Erythroblast (primary cell): ENCODE results near the gene CFAP119.

ENCODE experiments used
- DNase-seq, 2 experiments: peaks; one replicate each; lab custom pipeline; 2025; lab: John Stamatoyannopoulos, UW
- GATA1 ChIP-seq: IDR thresholded peaks from 2 replicates; pipeline ENCODE4 v1.6.1; 2011; ENCODE audit warnings: low read depth, mild to moderate bottlenecking, control low read depth, low read length, moderate library complexity
- POLR2A ChIP-seq: IDR thresholded peaks from 2 replicates; pipeline ENCODE4 v1.6.1; 2011; ENCODE audit warnings: mild to moderate bottlenecking, low read length

Gene CFAP119

DNA sequence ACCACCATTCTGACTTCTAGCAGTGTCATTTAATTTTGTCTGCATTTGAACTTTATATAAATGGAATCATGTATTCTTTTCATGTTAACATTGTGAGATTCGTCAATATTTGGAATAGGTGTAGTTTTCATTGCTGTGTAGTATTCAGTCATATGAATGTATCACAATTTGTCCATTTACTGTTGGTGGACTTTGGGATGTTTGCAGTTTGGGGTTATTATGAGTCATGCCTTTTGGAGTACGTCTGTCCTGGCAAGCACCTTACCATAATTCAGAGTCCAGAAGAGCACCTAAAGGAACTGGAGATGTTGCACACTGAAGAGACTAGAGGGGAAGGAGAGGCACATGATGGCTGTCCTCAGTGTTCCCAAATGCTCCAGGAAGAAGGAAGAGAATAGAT, 16.8 kb downstream of the CFAP119 start:
- TF ChIP-seq POLR2A (no peak), GATA1 (no peak)
- DNase-seq, result no peak

DNA sequence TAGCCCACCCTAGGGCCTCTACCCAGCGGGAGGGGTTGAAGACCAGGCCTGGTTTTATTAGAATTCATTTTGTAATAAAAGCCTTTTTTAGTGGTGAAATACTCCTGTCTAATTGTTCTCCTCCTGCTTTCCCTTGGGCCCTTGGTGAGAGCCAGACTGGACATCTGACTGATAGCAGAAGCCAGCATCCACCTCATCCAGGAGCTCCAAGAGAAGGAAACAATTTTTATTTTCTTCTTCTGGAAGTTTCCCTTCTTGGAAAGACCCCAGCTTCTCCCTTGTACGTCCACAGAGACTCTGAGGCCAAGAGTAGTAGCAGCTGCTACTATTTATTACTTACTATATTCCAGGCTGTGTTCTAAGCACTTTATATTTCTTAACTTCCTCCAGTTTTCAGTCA, 17.7 kb downstream of the CFAP119 start:
- DNase-seq, result no peak
- TF ChIP-seq GATA1, result no peak
- no peak for TF ChIP-seq POLR2A

DNA sequence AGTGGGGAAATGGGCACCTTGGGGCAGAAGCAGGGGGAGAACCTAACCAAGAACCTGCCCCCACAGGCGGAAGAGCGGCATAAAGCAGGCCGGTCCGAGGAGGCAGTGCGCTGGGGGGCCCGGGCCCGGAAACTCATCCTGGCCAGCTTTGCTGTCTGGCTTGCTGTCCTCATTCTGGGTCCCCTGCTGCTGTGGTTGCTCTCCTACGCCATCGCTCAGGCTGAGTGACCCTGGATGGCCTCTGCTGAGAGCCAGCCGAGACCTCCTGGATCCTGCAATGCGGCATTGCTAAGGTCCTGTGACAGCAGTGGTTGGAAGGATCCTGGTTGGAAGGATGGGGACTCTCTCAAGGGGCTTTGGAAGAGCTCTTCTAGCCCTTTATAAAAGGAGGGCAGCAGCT, 18.1 kb downstream of the CFAP119 start:
- TF ChIP-seq GATA1, result no peak
- DNase-seq, result no peak

DNA sequence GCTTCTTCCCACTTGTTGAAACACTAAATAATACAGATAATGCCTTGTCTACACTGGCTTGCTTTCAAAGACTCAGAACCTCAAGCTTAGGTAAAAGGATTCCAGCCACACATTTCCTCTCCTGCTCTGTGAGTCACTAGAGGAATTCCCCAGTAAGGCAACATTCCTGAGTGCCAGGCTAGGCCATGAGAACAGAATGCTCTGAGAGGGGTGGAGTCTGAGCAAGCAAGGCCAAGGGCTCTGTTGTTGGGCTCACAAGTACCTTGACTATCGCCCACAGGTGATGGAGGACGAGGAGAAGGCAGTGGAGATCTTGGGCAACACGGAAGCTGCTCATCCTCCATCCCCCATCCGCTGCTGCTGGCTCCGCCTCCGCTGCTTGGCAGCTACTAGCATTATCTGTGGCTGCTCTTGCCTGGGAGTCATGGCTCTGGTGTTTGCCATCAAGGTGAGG, 20.4 kb downstream of the CFAP119 start:
- DNase-seq, result no peak
- TF ChIP-seq POLR2A, result no peak
- TF ChIP-seq GATA1, result no peak

DNA sequence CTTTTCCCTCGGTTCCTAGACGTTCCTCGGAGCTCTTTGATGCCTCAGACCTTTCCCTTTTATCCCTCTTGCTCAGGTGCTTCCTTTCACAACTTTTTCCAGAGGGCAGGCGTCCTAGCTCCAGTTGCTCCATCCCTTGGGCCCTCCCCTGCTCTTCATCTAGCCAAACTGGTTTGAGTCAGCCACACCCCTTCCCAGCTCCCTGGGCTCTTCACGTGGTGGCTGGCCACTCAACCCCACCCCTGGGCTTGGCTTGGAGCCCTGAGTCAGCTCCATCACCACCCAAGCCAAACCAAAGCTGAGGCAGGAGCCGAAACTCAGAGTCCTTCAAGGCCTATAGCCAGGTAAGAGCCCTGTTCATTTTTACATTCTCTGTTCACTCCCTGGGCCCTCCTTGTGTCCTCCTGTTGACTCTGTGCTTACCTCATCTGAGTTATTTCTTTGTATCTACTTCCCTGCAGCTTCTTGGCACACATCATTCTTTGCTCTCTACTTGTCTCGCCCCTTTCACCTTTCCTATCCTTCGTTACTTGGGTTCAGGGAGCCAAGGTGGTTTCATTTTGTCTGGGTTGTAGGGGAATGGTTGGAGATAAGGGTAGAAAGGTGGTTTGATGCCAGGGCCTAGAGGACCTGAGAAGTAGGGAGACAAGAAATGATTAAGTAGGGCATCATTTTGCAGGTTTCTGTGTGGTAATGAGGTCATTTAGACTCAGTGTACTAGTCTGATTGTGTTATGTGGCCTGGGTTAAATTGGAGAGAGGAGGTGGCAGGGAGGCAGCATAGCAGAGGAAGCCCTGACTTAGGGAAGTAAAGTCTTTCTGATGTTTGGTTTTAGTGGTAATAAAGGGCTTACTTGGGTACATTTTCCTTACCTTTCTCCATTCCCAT, 21.3 kb downstream of the CFAP119 start:
- TF ChIP-seq GATA1, result no peak
- no peak for TF ChIP-seq POLR2A
- DNase-seq, result peak; percentile 80 to 88

DNA sequence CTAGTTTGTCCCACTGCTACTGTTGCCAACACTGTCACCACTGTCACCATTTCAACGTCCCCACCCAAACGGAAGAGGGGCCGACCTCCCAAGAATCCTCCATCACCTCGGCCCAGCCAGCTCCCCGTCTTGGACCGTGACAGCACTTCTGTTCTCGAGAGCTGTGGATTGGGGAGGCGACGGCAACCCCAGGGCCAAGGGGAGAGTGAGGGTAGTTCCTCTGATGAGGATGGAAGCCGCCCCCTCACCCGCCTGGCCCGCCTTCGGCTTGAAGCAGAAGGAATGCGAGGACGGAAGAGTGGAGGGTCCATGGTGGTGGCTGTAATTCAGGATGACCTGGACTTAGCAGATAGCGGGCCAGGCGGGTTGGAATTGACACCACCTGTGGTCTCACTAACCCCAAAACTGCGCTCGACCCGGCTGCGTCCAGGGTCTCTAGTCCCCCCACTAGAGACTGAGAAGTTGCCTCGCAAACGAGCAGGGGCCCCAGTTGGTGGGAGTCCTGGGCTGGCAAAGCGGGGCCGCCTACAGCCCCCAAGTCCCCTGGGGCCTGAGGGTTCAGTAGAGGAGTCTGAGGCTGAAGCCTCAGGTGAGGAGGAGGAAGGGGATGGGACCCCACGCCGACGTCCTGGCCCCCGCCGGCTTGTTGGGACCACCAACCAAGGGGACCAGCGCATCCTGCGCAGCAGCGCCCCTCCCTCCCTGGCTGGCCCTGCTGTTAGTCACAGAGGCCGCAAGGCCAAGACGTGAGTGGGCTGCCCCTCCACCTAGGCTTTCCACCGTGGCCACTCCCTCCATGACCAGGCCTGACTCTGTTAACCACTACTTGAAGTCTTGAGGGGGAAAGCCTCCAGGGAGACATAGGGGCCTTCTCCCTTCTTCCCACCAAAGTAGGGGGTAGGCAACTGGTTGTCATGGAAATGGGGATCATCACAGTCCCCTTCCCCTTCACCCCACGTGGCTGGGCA, 22.6 kb downstream of the CFAP119 start:
- no peak for DNase-seq
- TF ChIP-seq POLR2A, result no peak
- TF ChIP-seq GATA1, result no peak

DNA sequence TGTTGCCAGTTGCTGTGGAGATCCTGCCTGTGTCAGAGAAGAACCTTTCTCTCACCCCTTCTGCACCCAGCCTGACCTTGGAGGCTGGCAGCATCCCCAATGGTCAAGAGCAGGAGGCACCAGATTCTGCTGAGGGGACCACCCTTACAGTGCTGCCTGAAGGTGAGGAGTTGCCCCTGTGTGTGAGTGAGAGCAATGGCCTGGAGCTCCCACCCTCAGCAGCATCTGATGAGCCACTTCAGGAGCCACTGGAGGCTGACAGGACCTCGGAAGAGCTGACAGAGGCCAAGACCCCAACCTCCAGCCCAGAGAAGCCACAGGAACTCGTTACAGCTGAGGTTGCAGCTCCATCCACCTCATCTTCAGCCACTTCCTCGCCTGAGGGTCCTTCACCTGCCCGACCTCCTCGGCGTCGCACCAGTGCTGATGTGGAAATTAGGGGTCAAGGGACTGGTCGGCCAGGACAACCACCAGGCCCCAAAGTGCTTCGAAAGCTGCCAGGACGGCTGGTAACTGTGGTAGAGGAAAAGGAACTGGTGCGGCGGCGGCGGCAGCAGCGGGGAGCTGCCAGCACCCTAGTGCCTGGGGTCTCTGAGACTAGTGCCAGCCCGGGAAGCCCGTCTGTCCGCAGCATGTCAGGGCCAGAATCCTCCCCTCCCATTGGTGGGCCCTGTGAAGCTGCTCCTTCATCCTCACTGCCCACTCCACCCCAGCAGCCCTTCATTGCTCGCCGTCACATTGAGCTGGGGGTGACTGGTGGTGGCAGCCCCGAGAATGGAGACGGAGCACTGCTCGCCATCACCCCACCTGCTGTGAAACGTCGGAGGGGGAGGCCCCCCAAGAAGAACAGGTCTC, 23.8 kb downstream of the CFAP119 start:
- TF ChIP-seq POLR2A (no peak), GATA1 (no peak)
- DNase-seq, result no peak

DNA sequence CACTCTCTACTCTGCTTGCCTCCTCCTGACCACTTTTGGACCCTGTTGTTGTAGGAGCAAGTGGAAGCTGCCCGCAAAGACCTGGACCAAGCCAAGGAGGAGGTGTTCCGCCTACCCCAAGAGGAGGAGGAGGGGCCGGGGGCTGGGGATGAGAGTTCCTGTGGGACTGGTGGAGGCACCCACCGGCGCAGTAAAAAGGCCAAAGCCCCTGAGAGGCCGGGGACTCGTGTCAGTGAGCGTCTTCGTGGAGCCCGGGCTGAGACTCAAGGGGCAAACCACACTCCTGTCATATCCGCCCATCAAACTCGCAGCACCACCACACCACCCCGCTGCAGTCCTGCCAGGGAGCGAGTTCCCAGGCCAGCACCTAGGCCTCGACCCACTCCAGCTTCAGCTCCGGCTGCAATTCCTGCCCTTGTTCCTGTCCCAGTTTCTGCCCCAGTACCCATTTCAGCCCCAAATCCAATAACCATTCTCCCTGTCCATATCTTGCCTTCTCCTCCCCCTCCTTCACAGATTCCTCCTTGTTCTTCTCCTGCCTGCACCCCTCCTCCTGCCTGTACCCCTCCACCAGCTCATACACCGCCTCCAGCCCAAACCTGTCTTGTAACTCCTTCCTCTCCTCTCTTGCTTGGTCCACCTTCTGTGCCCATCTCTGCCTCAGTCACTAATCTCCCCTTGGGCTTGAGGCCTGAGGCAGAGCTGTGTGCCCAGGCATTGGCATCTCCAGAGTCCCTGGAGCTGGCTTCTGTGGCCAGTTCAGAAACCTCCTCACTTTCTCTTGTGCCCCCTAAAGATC, 24.7 kb downstream of the CFAP119 start:
- no peak for DNase-seq
- TF ChIP-seq POLR2A, result no peak
- no peak for TF ChIP-seq GATA1

DNA sequence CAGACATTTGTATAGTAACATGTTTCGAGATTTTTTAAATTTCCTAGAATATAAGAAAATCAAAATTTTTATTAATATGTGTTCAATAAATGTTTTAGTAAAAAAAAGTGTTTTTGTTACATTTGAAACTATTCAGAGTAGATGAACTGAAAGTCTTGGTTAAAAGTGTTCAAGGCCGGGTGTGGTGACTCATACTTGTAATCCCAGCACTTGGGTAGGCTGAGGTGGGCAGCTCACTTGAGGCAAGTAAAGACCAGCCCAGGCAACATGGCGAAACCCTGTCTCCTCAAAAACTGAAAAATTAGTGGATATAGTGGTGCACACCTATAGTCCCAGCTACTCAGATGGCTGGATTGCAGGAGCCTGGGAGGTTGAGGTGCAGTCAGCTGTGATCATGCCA, 30.5 kb downstream of the CFAP119 start:
- no peak for TF ChIP-seq GATA1
- no peak for TF ChIP-seq POLR2A
- DNase-seq, result no peak

DNA sequence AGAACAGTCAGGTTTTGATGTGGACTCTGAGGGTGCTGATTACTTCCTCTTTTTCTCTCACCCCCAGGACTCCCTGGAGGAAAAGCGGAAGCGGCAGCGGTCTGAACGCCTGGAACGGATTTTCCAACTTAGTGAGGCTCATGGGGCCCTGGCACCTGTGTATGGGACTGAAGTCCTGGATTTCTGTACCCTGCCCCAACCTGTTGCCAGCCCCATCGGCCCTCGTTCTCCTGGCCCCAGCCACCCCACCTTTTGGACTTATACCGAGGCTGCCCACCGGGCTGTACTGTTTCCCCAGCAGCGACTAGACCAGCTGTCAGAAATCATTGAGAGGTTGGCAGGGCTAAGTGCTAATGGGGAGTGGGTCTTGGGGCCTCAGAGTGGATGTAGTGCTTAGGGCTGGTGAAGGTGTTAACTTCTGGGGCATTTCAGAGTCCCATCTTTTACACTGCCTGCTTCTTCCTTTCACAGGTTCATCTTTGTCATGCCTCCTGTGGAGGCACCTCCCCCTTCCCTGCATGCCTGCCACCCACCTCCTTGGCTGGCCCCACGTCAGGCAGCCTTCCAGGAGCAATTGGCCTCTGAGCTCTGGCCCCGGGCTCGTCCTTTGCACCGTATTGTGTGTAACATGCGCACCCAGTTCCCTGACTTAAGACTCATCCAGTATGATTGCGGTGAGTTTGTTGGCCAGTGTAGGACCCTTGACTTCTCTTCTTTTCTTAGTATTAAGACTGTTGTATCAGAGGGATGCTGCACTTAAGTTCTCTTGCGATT, 32.8 kb downstream of the CFAP119 start:
- no peak for TF ChIP-seq GATA1
- TF ChIP-seq POLR2A, result no peak
- DNase-seq, result no peak

DNA sequence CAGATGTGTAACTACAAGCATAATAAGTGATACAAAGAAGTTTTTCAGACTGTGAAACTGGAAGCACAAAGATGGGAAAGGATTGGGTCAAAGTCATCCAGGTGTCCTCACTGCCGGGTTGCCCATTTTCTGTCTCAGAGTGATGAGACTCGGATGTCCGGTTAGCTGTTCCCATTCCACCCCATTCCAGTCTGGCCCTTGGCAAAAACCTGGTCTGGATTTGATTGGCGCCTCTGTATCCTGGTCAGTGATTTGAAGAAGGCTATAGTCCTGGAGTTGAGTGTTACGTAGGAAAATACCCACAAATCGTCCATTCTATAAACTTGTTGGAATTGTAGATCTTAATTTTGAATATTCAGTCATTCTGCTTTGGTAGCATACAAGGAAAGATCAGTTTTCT, 33.5 kb downstream of the CFAP119 start:
- DNase-seq, result no peak
- TF ChIP-seq POLR2A (no peak), GATA1 (no peak)

DNA sequence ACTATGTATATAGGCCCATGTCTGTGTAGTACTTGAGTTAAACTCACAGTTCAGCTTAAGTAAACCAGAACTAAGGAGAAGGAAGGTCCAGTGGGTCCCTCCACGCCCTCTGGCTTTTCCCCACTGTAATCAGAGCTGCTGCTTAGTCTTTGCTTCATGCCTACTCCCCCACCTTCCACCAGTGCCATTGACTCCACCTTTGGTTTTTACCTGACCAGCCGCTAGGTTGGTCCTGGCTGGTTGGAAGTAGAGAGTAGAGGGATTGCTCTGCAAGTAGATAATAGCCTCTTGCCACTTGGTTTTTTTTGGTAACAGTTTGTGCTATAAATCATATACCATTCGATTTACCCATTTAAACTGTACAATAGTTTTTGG, 36.5 kb downstream of the CFAP119 start:
- TF ChIP-seq POLR2A, result no peak
- TF ChIP-seq GATA1, result no peak
- no peak for DNase-seq
